ENCODE results near the gene BHLHA9. TPM values are rescaled to one million over a fixed set of nuclear protein-coding genes. Genes with fewer than 3 reads are reported as not detected.

BHLHA9 gene
- polyA plus RNA-seq, 1 experiment = not detected

- H3K9me3 ChIP-seq (ENCODE audit: control insufficient read depth, insufficient read depth, low read length) = peaks cover 2% of the 10 kb centered on the region; the same call in 1 of the 2 replicates
- H3K27ac ChIP-seq (ENCODE audit: low read depth, low read length) = no peak overlapping the region
- no peak for DNase-seq (ENCODE audit: low read depth, low spot score)
- POLR2A ChIA-PET = interaction anchor here (0.6 kb wide), 1 partner anchor 260 kb away, joined by 3 read pairs; no protein-coding TSS in a partner anchor
- CTCF ChIA-PET = interaction anchor here (0.6 to 1.2 kb wide), 3 partner anchors 9 to 420 kb away, joined by 3 to 4 read pairs (median 3); partner anchors contain the start of gene RILP
- peak overlapping the region; percentile 48 for H3K4me3 ChIP-seq (ENCODE audit: low read depth, low read length)
- TF ChIP-seq CTCF (IDR thresholded peaks at IDR 0.05; ENCODE audit: low read depth, low read length) = no peak
- peaks cover 38% of the 10 kb centered on the region for H3K27me3 ChIP-seq (ENCODE audit: control insufficient read depth, insufficient read depth, low read length)
These were observed 40.8 kb upstream of the BHLHA9 start for GRCh38 chr17:1229349-1229899.

GRCh38 chr17:1229900-1230501 lies 40.2 kb upstream of the BHLHA9 start:
- no peak for TF ChIP-seq CTCF (IDR thresholded peaks at IDR 0.05; ENCODE audit: low read depth, low read length)
- Histone ChIP-seq H3K27me3 (ENCODE audit: control insufficient read depth, insufficient read depth, low read length) (peaks cover 36% of the 10 kb centered on the region), H3K27ac (ENCODE audit: low read depth, low read length) (no peak overlapping the region), H3K4me3 (ENCODE audit: low read depth, low read length) (0 out of 2 replicates have a peak overlapping the region, but pooled peaks have one; percentile 10), H3K9me3 (ENCODE audit: control insufficient read depth, insufficient read depth, low read length) (peaks cover 2% of the 10 kb centered on the region; the same call in 1 of the 2 replicates)
- DNase-seq (ENCODE audit: low read depth, low spot score) = no peak
- CTCF ChIA-PET = interaction anchor here (1.2 kb wide), 1 partner anchor 10 kb away, joined by 3 read pairs; no protein-coding TSS in a partner anchor
- POLR2A ChIA-PET = no interaction called here

GRCh38 chr17:1231456-1231855 lies 38.8 kb upstream of the BHLHA9 start:
- Histone ChIP-seq H3K27me3 (ENCODE audit: control insufficient read depth, insufficient read depth, low read length) (peaks cover 29% of the 10 kb centered on the region), H3K4me3 (ENCODE audit: low read depth, low read length) (no peak overlapping the region), H3K9me3 (ENCODE audit: control insufficient read depth, insufficient read depth, low read length) (peaks cover 2% of the 10 kb centered on the region; the same call in 1 of the 2 replicates), H3K27ac (ENCODE audit: low read depth, low read length) (no peak overlapping the region)
- no peak for DNase-seq (ENCODE audit: low read depth, low spot score)
- POLR2A ChIA-PET = interaction anchor here (0.6 kb wide), 1 partner anchor 15 kb away, joined by 3 read pairs; no protein-coding TSS in a partner anchor
- CTCF ChIA-PET = no interaction called here
- TF ChIP-seq CTCF (IDR thresholded peaks at IDR 0.05; ENCODE audit: low read depth, low read length) = no peak

- ChIA-PET POLR2A (no interaction called here), CTCF (no interaction called here)
- Histone ChIP-seq H3K27me3 (ENCODE audit: control insufficient read depth, insufficient read depth, low read length) (peaks cover 22% of the 10 kb centered on the region), H3K27ac (ENCODE audit: low read depth, low read length) (no peak overlapping the region), H3K9me3 (ENCODE audit: control insufficient read depth, insufficient read depth, low read length) (peaks cover 2% of the 10 kb centered on the region; the same call in 1 of the 2 replicates), H3K4me3 (ENCODE audit: low read depth, low read length) (no peak overlapping the region)
- no peak for TF ChIP-seq CTCF (IDR thresholded peaks at IDR 0.05; ENCODE audit: low read depth, low read length)
- DNase-seq (ENCODE audit: low read depth, low spot score) = no peak
These were observed 37.9 kb upstream of the BHLHA9 start for GRCh38 chr17:1232331-1232730.

- peaks cover 17% of the 10 kb centered on the region for H3K27me3 ChIP-seq (ENCODE audit: control insufficient read depth, insufficient read depth, low read length)
- H3K27ac ChIP-seq (ENCODE audit: low read depth, low read length) = no peak overlapping the region
- DNase-seq (ENCODE audit: low read depth, low spot score) = peak; percentile 23
- CTCF ChIA-PET = interaction anchor here (0.7 kb wide), 1 partner anchor 16 kb away, joined by 6 read pairs; no protein-coding TSS in a partner anchor
- H3K4me3 ChIP-seq (ENCODE audit: low read depth, low read length) = no peak overlapping the region
- H3K9me3 ChIP-seq (ENCODE audit: control insufficient read depth, insufficient read depth, low read length) = peaks cover 2% of the 10 kb centered on the region; the same call in 1 of the 2 replicates
- no peak for TF ChIP-seq CTCF (IDR thresholded peaks at IDR 0.05; ENCODE audit: low read depth, low read length)
- POLR2A ChIA-PET = no interaction called here
These were observed 37.5 kb upstream of the BHLHA9 start for GRCh38 chr17:1232786-1233185.
